Bone marrow (tissue), 2 donors: Measurements from ENCODE around the gene SLC15A4.
"Not testable (repeated sequence)": the region's sequence is repeated elsewhere in the genome, so short reads cannot be mapped to it uniquely, and the experiment has no call there.

Source experiments
- DNase-seq, 2 donors: peaks; one replicate each; lab custom pipeline; 2025; lab: John Stamatoyannopoulos, UW

Gene SLC15A4

GRCh38 chr12:128814411-128815261 lies 9.1 kb downstream of the SLC15A4 start:
- DNase-seq: no peak

- DNase-seq: no peak
Observed at GRCh38 chr12:128813883-128814282, 9.9 kb downstream of the SLC15A4 start.

- no peak for DNase-seq
Observed at GRCh38 chr12:128813392-128813791, 10.4 kb downstream of the SLC15A4 start.

- no peak for DNase-seq
Observed at GRCh38 chr12:128811806-128812205, 12.0 kb downstream of the SLC15A4 start.

- DNase-seq: no peak
Observed at GRCh38 chr12:128810182-128811127, 13.3 kb downstream of the SLC15A4 start.

GRCh38 chr12:128808651-128809050 lies 15.1 kb downstream of the SLC15A4 start:
- DNase-seq: no peak

GRCh38 chr12:128807161-128807724 lies 16.5 kb downstream of the SLC15A4 start:
- DNase-seq: no peak

- DNase-seq: no peak
Observed at GRCh38 chr12:128806573-128806972, 17.2 kb downstream of the SLC15A4 start.

GRCh38 chr12:128805406-128805805 lies 18.4 kb downstream of the SLC15A4 start:
- DNase-seq: not testable (repeated sequence)

GRCh38 chr12:128804762-128805161 lies 19.0 kb downstream of the SLC15A4 start:
- no peak for DNase-seq

- DNase-seq: no peak
Observed at GRCh38 chr12:128803788-128804187, 20.0 kb downstream of the SLC15A4 start.

- no peak for DNase-seq
Observed at GRCh38 chr12:128802756-128803155, 21.0 kb downstream of the SLC15A4 start.

GRCh38 chr12:128801879-128802391 lies 21.8 kb downstream of the SLC15A4 start:
- no peak for DNase-seq

- no peak for DNase-seq
Observed at GRCh38 chr12:128800606-128801005, 23.2 kb downstream of the SLC15A4 start.

GRCh38 chr12:128798571-128799341 lies 25.0 kb downstream of the SLC15A4 start:
- no peak for DNase-seq

- DNase-seq: no peak
Observed at GRCh38 chr12:128797119-128798118, 26.3 kb downstream of the SLC15A4 start.

GRCh38 chr12:128796439-128797118 lies 27.2 kb downstream of the SLC15A4 start:
- no peak for DNase-seq

- no peak for DNase-seq
Observed at GRCh38 chr12:128795530-128796361, 28.0 kb downstream of the SLC15A4 start.
